Rectal smooth muscle tissue (tissue), 1 donor: ENCODE measurements around the gene PTPRD.

Experiments
- H3K27ac ChIP-seq: one replicate; pipeline ENCODE4 v1.7.0; 2013; ENCODE audit warnings: low read depth, low read length, inconsistent platforms
- H3K27me3 ChIP-seq: one replicate; pipeline ENCODE4 v1.7.0; 2013; ENCODE audit warnings: low read length; ENCODE audit not compliant: control insufficient read depth, insufficient read depth
- H3K36me3 ChIP-seq: one replicate; pipeline ENCODE4 v1.7.0; 2013; ENCODE audit warnings: low read length; ENCODE audit not compliant: control insufficient read depth, insufficient read depth
- H3K4me1 ChIP-seq: one replicate; pipeline ENCODE4 v1.7.0; 2013; ENCODE audit warnings: low read length; ENCODE audit not compliant: control insufficient read depth, insufficient read depth
- H3K4me3 ChIP-seq: one replicate; pipeline ENCODE4 v1.7.0; 2013; ENCODE audit warnings: low read length
- H3K9ac ChIP-seq: one replicate; pipeline ENCODE4 v1.7.0; 2013; ENCODE audit warnings: low read length

PTPRD gene

GRCh38 chr9:8823131-8823895, 1789.5 kb downstream of the PTPRD start:
- H3K36me3 ChIP-seq, result no peaks in the 10 kb centered on the region
- no peaks in the 10 kb centered on the region for H3K4me1 ChIP-seq
- H3K9ac ChIP-seq, result no peak overlapping the region
- H3K27ac ChIP-seq, result no peak overlapping the region
- no peak overlapping the region for H3K4me3 ChIP-seq
- H3K27me3 ChIP-seq, result no peaks in the 10 kb centered on the region

- no peaks in the 10 kb centered on the region for H3K36me3 ChIP-seq
- H3K27ac ChIP-seq, result no peak overlapping the region
- no peak overlapping the region for H3K4me3 ChIP-seq
- H3K9ac ChIP-seq, result no peak overlapping the region
- H3K27me3 ChIP-seq, result no peaks in the 10 kb centered on the region
- no peaks in the 10 kb centered on the region for H3K4me1 ChIP-seq
Observed at GRCh38 chr9:8822667-8823025, 1790.2 kb downstream of the PTPRD start.

GRCh38 chr9:8821910-8822666, 1790.7 kb downstream of the PTPRD start:
- H3K9ac ChIP-seq, result no peak overlapping the region
- no peaks in the 10 kb centered on the region for H3K4me1 ChIP-seq
- H3K27me3 ChIP-seq, result no peaks in the 10 kb centered on the region
- H3K27ac ChIP-seq, result no peak overlapping the region
- no peaks in the 10 kb centered on the region for H3K36me3 ChIP-seq
- no peak overlapping the region for H3K4me3 ChIP-seq

GRCh38 chr9:8817335-8817734, 1795.5 kb downstream of the PTPRD start:
- Histone ChIP-seq H3K4me3 (no peak overlapping the region), H3K27me3 (no peaks in the 10 kb centered on the region), H3K36me3 (no peaks in the 10 kb centered on the region), H3K4me1 (no peaks in the 10 kb centered on the region), H3K9ac (no peak overlapping the region), H3K27ac (no peak overlapping the region)

GRCh38 chr9:8816361-8816760, 1796.4 kb downstream of the PTPRD start:
- no peaks in the 10 kb centered on the region for H3K4me1 ChIP-seq
- H3K27ac ChIP-seq, result no peak overlapping the region
- H3K4me3 ChIP-seq, result no peak overlapping the region
- no peak overlapping the region for H3K9ac ChIP-seq
- H3K36me3 ChIP-seq, result no peaks in the 10 kb centered on the region
- H3K27me3 ChIP-seq, result no peaks in the 10 kb centered on the region

- no peaks in the 10 kb centered on the region for H3K36me3 ChIP-seq
- no peak overlapping the region for H3K4me3 ChIP-seq
- no peaks in the 10 kb centered on the region for H3K4me1 ChIP-seq
- no peaks in the 10 kb centered on the region for H3K27me3 ChIP-seq
- H3K27ac ChIP-seq, result no peak overlapping the region
- H3K9ac ChIP-seq, result no peak overlapping the region
Observed at GRCh38 chr9:8815931-8816330, 1796.9 kb downstream of the PTPRD start.

- Histone ChIP-seq H3K27me3 (no peaks in the 10 kb centered on the region), H3K9ac (no peak overlapping the region), H3K4me1 (no peaks in the 10 kb centered on the region), H3K4me3 (no peak overlapping the region), H3K36me3 (no peaks in the 10 kb centered on the region), H3K27ac (no peak overlapping the region)
Observed at GRCh38 chr9:8815219-8815618, 1797.6 kb downstream of the PTPRD start.

- Histone ChIP-seq H3K27me3 (no peaks in the 10 kb centered on the region), H3K9ac (no peak overlapping the region), H3K4me3 (no peak overlapping the region), H3K27ac (no peak overlapping the region), H3K4me1 (no peaks in the 10 kb centered on the region), H3K36me3 (no peaks in the 10 kb centered on the region)
Observed at GRCh38 chr9:8812888-8813287, 1799.9 kb downstream of the PTPRD start.

GRCh38 chr9:8809741-8810140, 1803.1 kb downstream of the PTPRD start:
- H3K36me3 ChIP-seq, result no peaks in the 10 kb centered on the region
- H3K4me1 ChIP-seq, result no peaks in the 10 kb centered on the region
- no peaks in the 10 kb centered on the region for H3K27me3 ChIP-seq
- H3K4me3 ChIP-seq, result no peak overlapping the region
- H3K27ac ChIP-seq, result no peak overlapping the region
- H3K9ac ChIP-seq, result no peak overlapping the region

- Histone ChIP-seq H3K27ac (no peak overlapping the region), H3K9ac (no peak overlapping the region), H3K36me3 (no peaks in the 10 kb centered on the region), H3K27me3 (no peaks in the 10 kb centered on the region), H3K4me1 (no peaks in the 10 kb centered on the region), H3K4me3 (no peak overlapping the region)
Observed at GRCh38 chr9:8806150-8806549, 1806.7 kb downstream of the PTPRD start.

- H3K4me3 ChIP-seq, result no peak overlapping the region
- H3K4me1 ChIP-seq, result no peaks in the 10 kb centered on the region
- H3K36me3 ChIP-seq, result no peaks in the 10 kb centered on the region
- no peaks in the 10 kb centered on the region for H3K27me3 ChIP-seq
- no peak overlapping the region for H3K9ac ChIP-seq
- H3K27ac ChIP-seq, result no peak overlapping the region
Observed at GRCh38 chr9:8804613-8805012, 1808.2 kb downstream of the PTPRD start.

- no peaks in the 10 kb centered on the region for H3K27me3 ChIP-seq
- no peaks in the 10 kb centered on the region for H3K36me3 ChIP-seq
- no peak overlapping the region for H3K27ac ChIP-seq
- no peaks in the 10 kb centered on the region for H3K4me1 ChIP-seq
- no peak overlapping the region for H3K9ac ChIP-seq
- no peak overlapping the region for H3K4me3 ChIP-seq
Observed at GRCh38 chr9:8802242-8802641, 1810.6 kb downstream of the PTPRD start.

GRCh38 chr9:8800196-8800595, 1812.6 kb downstream of the PTPRD start:
- Histone ChIP-seq H3K4me1 (no peaks in the 10 kb centered on the region), H3K4me3 (no peak overlapping the region), H3K36me3 (no peaks in the 10 kb centered on the region), H3K27ac (no peak overlapping the region), H3K27me3 (no peaks in the 10 kb centered on the region), H3K9ac (no peak overlapping the region)
